Activated CD8-positive, alpha-beta T cell treated with anti-CD3 and anti-CD28 coated beads, Interleukin-2, amount 10 ng/mL, durations not matched to agents 7 days and 5 days (primary cell): ENCODE data around the gene BHLHA15. TPM values are rescaled to one million over a fixed set of nuclear protein-coding genes. Genes with fewer than 3 reads are reported as not detected.

Experiments used
- ATAC-seq: fragments of 150-1000 bp; cut with Tn5 transposase; one replicate; pipeline ENCODE4 v1.10.0; 2021; ENCODE audit warnings: moderate library complexity
- CTCF ChIA-PET: fragments of 350-600 bp; sonication (Branson Sonifier 250); formaldehyde crosslinking; loops from one replicate; lab custom pipeline; 2021; ENCODE audit warnings: antibody characterized with exemption; lab: Charles Lee
- POLR2A ChIA-PET: fragments of 350-600 bp; sonication (Branson Sonifier 250); formaldehyde crosslinking; loops from one replicate; lab custom pipeline; 2021; ENCODE audit warnings: antibody characterized with exemption; lab: Charles Lee
- DNase-seq: peaks from one replicate; pipeline ENCODE4 v3.0.0-alpha.2; 2020
- H3K27ac Mint-ChIP-seq: one replicate; pipeline ENCODE4 v1.8.0; 2021; ENCODE audit warnings: mild to moderate bottlenecking, mixed read lengths
- H3K27me3 Mint-ChIP-seq: one replicate; pipeline ENCODE4 v1.8.0; 2021; ENCODE audit warnings: low read depth, mixed read lengths
- H3K36me3 Mint-ChIP-seq: one replicate; pipeline ENCODE4 v1.8.0; 2021; ENCODE audit warnings: low read depth, mixed read lengths
- H3K4me1 Mint-ChIP-seq: one replicate; pipeline ENCODE4 v1.8.0; 2021; ENCODE audit warnings: low read depth, mixed read lengths
- H3K4me3 Mint-ChIP-seq: one replicate; pipeline ENCODE4 v1.8.0; 2021; ENCODE audit warnings: mild to moderate bottlenecking, mixed read lengths
- H3K9me3 Mint-ChIP-seq: one replicate; pipeline ENCODE4 v1.8.0; 2022; ENCODE audit warnings: mixed read lengths; ENCODE audit not compliant: insufficient read depth
- total RNA-seq, 2 experiments: library from RNA; stranded (reverse); gene quantifications; one replicate each; pipeline ENCODE4 v1.2.3, GENCODE V29; 2021

Gene BHLHA15
- total RNA-seq, 2 experiments from 2014 or later = not detected

DNA sequence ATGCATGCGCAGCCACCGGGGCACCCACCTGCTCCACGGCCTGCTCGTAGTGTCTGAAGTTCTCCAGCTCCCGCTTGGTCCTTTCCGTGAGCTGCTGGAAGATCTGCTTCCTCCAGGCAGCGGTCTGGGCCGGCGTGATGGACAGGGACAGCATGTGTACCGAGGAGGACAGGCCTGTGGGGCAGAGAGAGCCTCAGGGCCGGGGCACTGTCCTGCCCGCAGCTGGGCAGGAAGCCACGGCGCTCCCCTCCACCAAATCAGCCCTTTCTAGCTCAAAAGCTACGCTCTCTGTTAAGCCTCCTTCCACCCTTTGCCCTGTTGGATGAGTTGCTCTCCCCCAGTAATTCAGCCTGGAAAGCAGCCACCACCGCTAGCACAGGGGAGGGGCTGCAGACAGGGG lies 21.6 kb downstream of the BHLHA15 start:
- ATAC-seq (no peak), DNase-seq (no peak)
- ChIA-PET POLR2A (no interaction called here), CTCF (no interaction called here)
- H3K9me3 Mint-ChIP-seq = no peaks in the 10 kb centered on the region
- H3K4me1 Mint-ChIP-seq = no peaks in the 10 kb centered on the region
- H3K27ac Mint-ChIP-seq = no peak overlapping the region
- no peaks in the 10 kb centered on the region for H3K27me3 Mint-ChIP-seq
- no peak overlapping the region for H3K4me3 Mint-ChIP-seq
- peaks cover 7% of the 10 kb centered on the region for H3K36me3 Mint-ChIP-seq

DNA sequence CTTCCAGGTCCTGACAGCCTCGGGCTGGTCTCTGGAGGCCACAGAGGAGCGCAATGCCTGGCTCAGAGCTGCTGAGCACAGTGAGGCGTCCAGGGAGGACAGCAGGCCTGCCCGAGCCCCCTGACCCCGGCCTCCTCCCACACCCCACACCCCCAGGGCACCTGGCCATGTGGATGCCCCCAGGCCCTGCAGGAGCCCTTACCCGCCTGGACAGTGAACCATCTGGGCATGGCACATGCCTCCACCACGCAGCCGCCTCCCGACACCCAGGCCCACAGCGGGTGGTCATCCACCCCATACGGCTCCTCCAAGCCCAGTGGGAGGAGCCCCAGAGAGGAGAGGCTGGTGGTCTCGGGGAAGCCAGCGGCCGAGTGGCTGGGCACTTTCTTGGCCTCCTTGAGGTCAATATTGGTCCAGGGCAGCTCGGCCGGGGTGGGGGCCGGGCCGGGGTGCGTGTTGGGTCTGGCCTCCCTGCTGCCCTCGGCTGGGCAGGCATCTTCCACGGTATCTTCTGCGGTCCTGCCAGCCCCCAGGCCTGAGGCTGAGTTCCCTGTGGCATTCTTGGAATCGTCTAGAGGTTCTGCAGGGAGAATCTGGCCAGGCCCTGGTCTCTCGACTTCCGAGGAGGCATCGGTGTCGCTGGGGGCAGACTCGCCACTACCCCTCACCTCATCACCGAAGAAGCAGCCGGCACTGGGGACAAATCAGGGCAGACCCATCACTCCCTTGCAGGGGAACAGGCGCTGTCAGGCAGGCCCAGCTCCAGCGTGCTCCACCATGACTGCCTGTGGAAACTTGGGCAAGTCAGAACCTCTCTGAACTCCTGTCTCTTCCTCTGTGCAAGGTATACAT lies 22.2 kb downstream of the BHLHA15 start:
- DNase-seq = no peak
- H3K9me3 Mint-ChIP-seq = no peaks in the 10 kb centered on the region
- peaks cover 3% of the 10 kb centered on the region for H3K36me3 Mint-ChIP-seq
- no peak overlapping the region for H3K27ac Mint-ChIP-seq
- ChIA-PET POLR2A (no interaction called here), CTCF (no interaction called here)
- H3K4me1 Mint-ChIP-seq = no peaks in the 10 kb centered on the region
- no peaks in the 10 kb centered on the region for H3K27me3 Mint-ChIP-seq
- ATAC-seq = no peak
- H3K4me3 Mint-ChIP-seq = no peak overlapping the region

DNA sequence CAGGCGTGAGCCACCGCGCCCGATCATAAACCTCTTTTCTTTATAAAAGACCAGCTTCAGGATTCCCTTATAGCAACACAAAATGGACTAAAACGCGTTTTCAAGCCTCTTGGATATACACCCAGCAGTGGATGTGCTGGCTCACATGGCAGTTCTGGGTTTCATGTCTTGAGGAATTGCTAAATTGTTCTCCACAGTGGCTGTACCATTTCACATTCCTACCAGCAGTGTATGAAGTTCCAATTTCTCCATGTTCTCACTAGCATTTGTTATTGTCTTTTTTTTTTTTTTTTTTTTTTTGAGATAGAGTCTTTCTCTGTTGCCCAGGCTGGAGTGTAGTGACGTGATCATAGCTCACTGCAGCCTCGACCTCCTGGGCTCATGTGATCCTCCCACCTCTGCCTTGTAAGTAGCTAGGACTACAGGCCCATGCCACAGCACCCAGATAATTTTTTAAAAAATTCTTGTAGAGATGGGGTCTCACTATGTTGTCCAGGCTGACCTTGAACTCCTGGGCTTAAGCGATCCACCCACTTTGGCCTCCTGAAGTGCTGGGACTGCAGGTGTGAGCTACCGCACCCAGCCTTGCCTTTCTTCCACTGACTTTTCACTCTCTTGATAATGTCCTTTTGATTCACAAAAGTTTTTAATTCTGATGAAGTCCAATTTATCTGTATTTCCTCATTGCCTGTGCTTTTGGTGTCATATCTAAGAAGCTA lies 23.3 kb downstream of the BHLHA15 start:
- no peaks in the 10 kb centered on the region for H3K9me3 Mint-ChIP-seq
- no peak overlapping the region for H3K27ac Mint-ChIP-seq
- ATAC-seq = no peak
- no peak overlapping the region for H3K4me3 Mint-ChIP-seq
- no peaks in the 10 kb centered on the region for H3K27me3 Mint-ChIP-seq
- no peak for DNase-seq
- CTCF ChIA-PET = no interaction called here
- H3K36me3 Mint-ChIP-seq = peaks cover 4% of the 10 kb centered on the region
- no peaks in the 10 kb centered on the region for H3K4me1 Mint-ChIP-seq
- POLR2A ChIA-PET = interaction anchor here (0.6 kb wide), 2 partner anchors 12 to 34 kb away, joined by 3 read pairs; no protein-coding TSS in a partner anchor

DNA sequence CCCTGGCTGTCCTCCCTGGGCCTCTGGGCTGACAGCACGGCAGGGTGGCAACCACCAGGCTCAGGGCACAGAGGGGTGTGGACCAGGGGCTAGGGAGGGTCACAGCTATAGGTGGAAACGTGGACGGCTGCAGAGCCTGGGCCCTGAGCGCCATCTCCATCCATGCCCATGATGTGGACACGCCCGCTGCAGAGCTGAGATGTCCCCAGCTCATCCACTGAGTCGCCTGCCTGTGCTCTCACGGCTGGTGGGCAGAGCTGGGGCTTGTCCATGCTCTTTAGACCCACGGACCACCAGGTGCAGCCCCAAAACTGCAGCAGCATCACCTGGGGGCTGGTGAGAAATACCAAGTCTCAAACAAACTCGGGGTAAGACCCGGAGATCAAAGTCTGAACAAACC lies 24.7 kb downstream of the BHLHA15 start:
- Mint-ChIP-seq H3K27ac (no peak overlapping the region), H3K4me3 (no peak overlapping the region), H3K27me3 (no peaks in the 10 kb centered on the region), H3K4me1 (no peaks in the 10 kb centered on the region), H3K9me3 (no peaks in the 10 kb centered on the region), H3K36me3 (peaks cover 4% of the 10 kb centered on the region)
- CTCF ChIA-PET = no interaction called here
- POLR2A ChIA-PET = no interaction called here
- no peak for ATAC-seq
- DNase-seq = no peak

DNA sequence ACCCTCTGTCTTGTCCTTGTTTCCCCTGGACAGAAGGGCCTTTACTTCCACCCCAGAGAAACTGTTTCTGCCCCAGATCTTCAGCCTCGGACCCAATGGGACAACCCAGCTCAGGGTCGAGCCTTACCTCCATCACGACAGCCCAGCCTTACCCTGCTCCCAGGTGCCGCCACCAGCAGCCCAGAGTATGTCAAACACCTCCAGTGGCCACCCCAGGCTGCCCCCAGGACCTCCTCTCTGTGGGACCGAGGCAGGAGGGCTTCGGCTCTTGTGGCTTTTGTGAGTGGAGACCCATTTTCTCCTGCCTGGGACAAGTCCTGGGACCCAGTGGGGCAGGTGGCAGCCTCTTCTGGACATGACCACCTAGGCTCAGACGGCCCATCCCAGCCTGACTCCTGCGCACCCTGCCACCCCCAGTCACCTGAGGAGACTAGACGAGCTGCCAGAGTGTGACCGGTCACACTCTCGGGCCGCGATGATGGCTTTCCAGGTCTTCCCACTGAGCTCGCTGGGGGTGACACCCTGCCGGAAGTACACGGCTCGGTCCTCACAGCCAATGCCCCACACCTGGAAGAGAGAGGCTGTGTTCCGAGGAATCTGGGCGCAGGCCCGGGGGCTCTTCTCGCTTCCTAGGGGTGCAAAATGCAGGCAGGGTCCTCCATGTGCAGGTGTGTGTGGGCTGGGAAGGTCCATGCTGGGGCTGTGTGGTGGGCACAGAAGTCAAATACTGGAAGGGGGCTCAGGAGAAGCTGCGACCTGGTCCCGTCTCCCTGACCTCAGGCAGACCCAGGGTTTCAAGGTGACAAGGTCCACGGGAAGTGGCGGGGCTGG lies 25.3 kb downstream of the BHLHA15 start:
- Mint-ChIP-seq H3K27me3 (no peaks in the 10 kb centered on the region), H3K4me3 (no peak overlapping the region), H3K27ac (no peak overlapping the region), H3K36me3 (peaks cover 10% of the 10 kb centered on the region), H3K9me3 (no peaks in the 10 kb centered on the region), H3K4me1 (no peaks in the 10 kb centered on the region)
- no peak for DNase-seq
- no peak for ATAC-seq
- ChIA-PET CTCF (no interaction called here), POLR2A (no interaction called here)

DNA sequence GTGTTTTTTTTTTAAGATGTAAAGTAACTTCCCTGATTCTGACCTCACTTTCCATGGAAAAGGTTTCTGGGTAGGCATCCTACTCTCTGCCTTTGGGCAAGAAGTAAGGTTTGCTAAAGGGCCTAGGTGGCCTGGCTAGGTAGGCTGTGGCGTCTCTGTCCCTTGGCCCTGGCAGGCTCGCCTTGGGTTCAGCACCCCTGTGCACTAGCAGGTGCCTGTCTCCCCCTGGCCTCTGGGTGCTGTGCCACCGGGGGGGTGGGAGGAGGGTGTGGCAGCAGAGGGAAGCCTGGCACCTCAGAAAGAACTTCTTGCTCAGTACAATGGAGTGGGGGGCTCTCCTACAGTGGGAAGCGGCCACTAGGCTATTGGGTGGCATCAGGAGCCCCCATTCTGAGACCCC lies 26.8 kb downstream of the BHLHA15 start:
- no peak overlapping the region for H3K27ac Mint-ChIP-seq

DNA sequence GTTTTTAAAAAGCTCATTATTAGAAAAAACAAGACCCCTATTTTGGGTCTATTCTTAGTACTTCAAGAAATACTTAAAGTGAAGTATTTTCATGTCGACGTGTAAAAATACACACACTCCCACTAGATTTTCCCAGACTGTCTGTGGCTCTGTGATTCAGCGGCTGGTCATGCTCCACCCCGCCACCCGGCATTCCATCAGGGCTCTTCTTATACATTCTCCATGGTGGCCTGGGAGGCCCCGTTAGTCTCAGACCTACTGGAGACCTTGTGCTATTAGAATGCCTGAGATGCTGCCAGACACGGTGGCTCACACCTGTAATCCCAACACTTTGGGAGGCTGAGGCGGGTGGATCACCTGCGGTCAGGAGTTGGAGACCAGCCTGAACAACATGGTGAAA lies 27.7 kb downstream of the BHLHA15 start:
- no peaks in the 10 kb centered on the region for H3K9me3 Mint-ChIP-seq
- H3K4me3 Mint-ChIP-seq = no peak overlapping the region
- no peaks in the 10 kb centered on the region for H3K4me1 Mint-ChIP-seq
- DNase-seq = no peak
- CTCF ChIA-PET = interaction anchor here (1.0 to 1.4 kb wide), 2 partner anchors 12 to 218 kb away, joined by 4 read pairs; no protein-coding TSS in a partner anchor
- no peaks in the 10 kb centered on the region for H3K27me3 Mint-ChIP-seq
- no peak overlapping the region for H3K27ac Mint-ChIP-seq
- peaks cover 10% of the 10 kb centered on the region for H3K36me3 Mint-ChIP-seq
- POLR2A ChIA-PET = no interaction called here
- ATAC-seq = no peak

More for the DNA sequence above, 26.8 kb downstream of the BHLHA15 start:
- no peak overlapping the region for H3K4me3 Mint-ChIP-seq
- peaks cover 10% of the 10 kb centered on the region for H3K36me3 Mint-ChIP-seq
- H3K9me3 Mint-ChIP-seq = no peaks in the 10 kb centered on the region
- ChIA-PET CTCF (interaction anchor here (1.4 kb wide), 1 partner anchor 13 kb away, joined by 4 read pairs; no protein-coding TSS in a partner anchor), POLR2A (no interaction called here)
- H3K4me1 Mint-ChIP-seq = no peaks in the 10 kb centered on the region
- H3K27me3 Mint-ChIP-seq = no peaks in the 10 kb centered on the region
- ATAC-seq = no peak
- DNase-seq = no peak

DNA sequence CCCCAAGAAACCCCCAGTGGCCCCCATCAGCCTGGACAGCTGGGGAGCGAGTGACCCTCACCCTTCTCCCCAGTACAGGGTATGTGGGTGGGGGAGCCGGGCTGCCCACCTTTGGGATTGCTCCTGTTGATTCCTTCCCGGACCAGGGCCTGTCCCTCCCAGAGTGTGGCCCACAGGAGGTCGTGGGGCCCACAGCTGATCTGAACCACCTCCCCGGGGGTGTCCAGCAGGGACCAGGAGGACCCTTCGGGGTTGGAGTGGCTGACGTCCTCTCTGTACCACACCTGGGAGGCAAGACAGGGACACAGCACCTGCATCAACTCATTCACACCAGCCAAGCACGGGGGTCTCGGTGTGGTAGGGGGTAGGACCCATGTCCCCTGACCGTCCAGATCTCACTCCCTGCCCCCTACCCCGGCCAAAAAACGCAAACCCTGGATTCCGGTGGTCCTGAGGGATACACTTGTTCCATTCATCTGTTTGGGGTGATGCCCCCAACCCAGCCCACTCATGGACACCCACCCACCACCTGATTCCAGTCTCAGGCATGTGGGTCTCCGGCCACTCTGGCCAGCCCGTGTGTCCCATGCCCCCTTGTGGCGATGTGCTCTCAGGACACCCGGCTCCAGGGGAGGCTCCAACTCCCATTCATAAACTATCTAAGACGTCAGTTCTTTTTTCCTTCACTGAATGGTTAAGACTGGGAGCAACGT lies 29.9 kb downstream of the BHLHA15 start:
- Mint-ChIP-seq H3K9me3 (no peaks in the 10 kb centered on the region), H3K4me3 (no peak overlapping the region), H3K27ac (no peak overlapping the region), H3K4me1 (peaks cover 3% of the 10 kb centered on the region), H3K36me3 (peaks cover 12% of the 10 kb centered on the region), H3K27me3 (no peaks in the 10 kb centered on the region)
- DNase-seq (peak; percentile 38), ATAC-seq (peak; percentile 40)
- POLR2A ChIA-PET = no interaction called here
- CTCF ChIA-PET = no interaction called here

DNA sequence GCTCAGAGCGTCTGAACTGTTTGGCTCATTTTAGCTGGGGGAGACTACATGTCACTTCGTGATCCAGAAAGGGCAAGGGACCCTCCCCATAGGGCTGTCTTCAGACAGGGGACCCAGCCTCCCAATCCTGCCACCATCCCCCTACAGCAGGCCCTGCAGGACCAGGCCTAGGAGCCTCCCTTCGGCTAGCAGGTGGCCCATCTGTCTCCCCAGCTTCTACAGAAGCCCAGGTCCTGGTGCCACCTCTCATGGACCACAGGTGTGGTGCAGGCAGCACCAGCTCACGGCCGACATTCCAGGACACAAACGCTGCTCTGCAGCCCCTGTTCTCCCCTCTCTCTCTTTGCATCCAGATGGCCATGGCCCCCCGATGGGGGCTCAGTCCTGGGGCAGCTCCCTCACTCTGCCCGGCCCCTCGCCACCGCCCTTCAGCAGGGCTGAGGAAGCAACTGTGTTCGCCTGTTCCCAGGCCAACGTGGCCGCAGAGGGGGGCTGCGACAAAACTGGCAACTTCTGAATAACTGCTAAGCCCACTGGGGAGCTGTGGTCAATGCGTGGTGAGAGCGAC lies 30.5 kb downstream of the BHLHA15 start:
- Mint-ChIP-seq H3K27me3 (no peaks in the 10 kb centered on the region), H3K4me1 (peaks cover 3% of the 10 kb centered on the region), H3K9me3 (no peaks in the 10 kb centered on the region), H3K27ac (no peak overlapping the region), H3K4me3 (no peak overlapping the region), H3K36me3 (peaks cover 12% of the 10 kb centered on the region)
- ChIA-PET POLR2A (no interaction called here), CTCF (no interaction called here)
- ATAC-seq (peak; percentile 27), DNase-seq (no peak)

DNA sequence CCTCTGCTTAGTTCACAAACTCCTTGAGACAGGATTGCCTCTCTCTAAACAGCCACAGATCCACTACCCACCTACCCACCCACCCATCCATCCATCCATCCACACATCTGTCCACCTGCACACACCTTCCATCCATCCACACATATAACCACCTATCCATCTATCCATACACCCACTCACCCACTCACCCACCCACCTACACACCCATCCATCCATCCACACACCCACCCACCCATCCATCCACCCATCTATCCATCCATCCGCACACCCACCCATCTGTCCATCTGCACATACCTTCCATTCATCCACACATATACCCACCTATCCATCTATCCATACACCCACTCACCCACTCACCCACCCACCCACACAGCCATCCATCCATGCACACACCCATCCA lies 31.1 kb downstream of the BHLHA15 start:
- POLR2A ChIA-PET = no interaction called here

DNA sequence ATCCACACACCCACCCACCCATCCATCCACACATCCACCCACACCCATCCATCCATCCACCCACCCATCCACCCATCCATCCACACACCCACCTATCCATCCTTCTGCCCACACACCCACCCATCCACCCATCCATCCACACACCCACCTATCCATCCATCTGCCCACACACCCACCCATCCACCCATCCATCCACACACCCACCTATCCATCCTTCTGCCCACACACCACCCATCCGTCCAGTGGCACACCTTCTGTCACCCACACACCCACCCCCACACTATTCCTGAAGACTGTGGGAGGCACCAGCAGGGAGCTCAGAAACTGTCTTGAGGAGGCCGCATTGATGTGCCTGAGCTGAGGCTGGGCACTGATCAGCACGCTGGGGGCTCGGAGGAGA lies 31.7 kb downstream of the BHLHA15 start:
- POLR2A ChIA-PET = no interaction called here
- H3K4me3 Mint-ChIP-seq = no peak overlapping the region
- ATAC-seq (no peak), DNase-seq (no peak)
- H3K27ac Mint-ChIP-seq = no peak overlapping the region
- H3K9me3 Mint-ChIP-seq = no peaks in the 10 kb centered on the region
- CTCF ChIA-PET = no interaction called here
- peaks cover 8% of the 10 kb centered on the region for H3K4me1 Mint-ChIP-seq
- peaks cover 16% of the 10 kb centered on the region for H3K36me3 Mint-ChIP-seq
- H3K27me3 Mint-ChIP-seq = no peaks in the 10 kb centered on the region

More for the DNA sequence above, 31.1 kb downstream of the BHLHA15 start:
- H3K9me3 Mint-ChIP-seq = no peaks in the 10 kb centered on the region
- H3K27ac Mint-ChIP-seq = no peak overlapping the region
- H3K4me1 Mint-ChIP-seq = peaks cover 5% of the 10 kb centered on the region
- CTCF ChIA-PET = no interaction called here
- DNase-seq = no peak
- peaks cover 13% of the 10 kb centered on the region for H3K36me3 Mint-ChIP-seq
- no peaks in the 10 kb centered on the region for H3K27me3 Mint-ChIP-seq
- no peak overlapping the region for H3K4me3 Mint-ChIP-seq
- ATAC-seq = no peak
